ENCODE results near the gene GM2A.
A peak's percentile ranks its signal among the peaks of the same experiment; 100 is the strongest.
"Not testable (repeated sequence)": the region's sequence is repeated elsewhere in the genome, so short reads cannot be mapped to it uniquely, and the experiment has no call there.

GM2A gene

DNA sequence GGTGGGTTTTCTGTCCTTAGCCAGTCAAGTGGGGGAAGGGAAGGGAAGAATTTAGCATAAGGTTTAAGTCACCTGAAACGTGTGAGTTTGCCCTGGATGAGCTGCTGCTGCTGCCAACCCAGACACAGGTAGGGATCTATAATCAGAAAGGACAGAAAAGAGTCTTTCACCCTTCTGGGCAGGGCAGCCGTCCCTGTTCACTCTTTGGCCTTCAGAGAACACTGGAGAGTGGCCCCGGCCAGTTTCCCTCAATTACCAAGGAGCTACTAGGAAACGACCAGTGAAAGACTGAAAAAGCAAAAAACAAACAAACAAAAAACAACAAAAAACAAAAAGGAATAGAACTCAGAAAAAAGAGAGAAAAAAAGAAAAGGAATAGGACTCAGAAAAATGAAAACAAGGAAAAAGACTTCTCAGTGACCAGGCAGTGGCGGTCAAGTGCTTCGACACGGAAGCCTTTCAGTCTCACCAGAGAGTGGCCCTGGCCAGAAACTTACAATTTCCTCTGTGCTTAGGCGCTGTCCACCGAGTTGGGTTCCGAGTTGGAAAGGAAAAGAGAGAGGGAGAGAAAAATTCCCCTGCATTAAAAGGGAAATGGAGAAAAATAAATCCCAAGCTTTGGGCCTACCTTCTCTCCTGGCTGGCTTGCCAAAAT is 2.5 kb upstream of the GM2A start:
- no peak overlapping the region for H3K4me3 ChIP-seq (ENCODE audit: low read length)
- no peak for DNase-seq (ENCODE audit: low read depth)
- TF ChIP-seq, protein P1, sequence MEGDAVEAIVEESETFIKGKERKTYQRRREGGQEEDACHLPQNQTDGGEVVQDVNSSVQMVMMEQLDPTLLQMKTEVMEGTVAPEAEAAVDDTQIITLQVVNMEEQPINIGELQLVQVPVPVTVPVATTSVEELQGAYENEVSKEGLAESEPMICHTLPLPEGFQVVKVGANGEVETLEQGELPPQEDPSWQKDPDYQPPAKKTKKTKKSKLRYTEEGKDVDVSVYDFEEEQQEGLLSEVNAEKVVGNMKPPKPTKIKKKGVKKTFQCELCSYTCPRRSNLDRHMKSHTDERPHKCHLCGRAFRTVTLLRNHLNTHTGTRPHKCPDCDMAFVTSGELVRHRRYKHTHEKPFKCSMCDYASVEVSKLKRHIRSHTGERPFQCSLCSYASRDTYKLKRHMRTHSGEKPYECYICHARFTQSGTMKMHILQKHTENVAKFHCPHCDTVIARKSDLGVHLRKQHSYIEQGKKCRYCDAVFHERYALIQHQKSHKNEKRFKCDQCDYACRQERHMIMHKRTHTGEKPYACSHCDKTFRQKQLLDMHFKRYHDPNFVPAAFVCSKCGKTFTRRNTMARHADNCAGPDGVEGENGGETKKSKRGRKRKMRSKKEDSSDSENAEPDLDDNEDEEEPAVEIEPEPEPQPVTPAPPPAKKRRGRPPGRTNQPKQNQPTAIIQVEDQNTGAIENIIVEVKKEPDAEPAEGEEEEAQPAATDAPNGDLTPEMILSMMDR (conservative IDR thresholded peaks at IDR 0.05; ENCODE audit: low read length): no peak

DNA sequence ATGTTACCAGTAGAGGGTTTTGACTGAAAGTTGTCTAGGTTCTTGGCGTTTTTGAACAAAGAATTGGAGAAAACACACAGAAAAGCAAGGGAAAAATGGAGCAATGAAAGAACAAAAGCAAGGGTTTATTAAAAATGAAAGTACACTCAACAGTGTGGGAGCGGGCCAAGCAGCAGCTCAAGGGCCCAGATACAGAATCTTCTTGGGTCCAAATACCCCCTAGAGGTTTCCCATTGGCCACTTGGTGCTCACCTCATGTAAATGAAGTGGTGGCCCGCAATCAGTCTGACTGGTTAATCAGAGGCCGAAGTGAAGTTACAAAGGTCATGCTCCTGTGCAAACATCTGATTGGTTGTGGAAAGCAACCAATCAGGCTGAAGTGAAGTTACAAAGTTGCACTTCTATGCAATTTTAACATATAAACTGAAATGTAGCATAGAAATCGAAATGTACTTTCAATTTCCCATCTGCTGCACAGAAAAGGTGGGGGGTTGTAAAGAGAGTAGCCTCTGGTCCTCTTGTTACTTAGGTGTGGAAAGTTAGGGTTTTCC is 1.9 kb upstream of the GM2A start:
- no peak for DNase-seq (ENCODE audit: low read depth)
- TF ChIP-seq, protein P1 (conservative IDR thresholded peaks at IDR 0.05; ENCODE audit: low read length): no peak
- no peak overlapping the region for H3K4me3 ChIP-seq (ENCODE audit: low read length)

DNA sequence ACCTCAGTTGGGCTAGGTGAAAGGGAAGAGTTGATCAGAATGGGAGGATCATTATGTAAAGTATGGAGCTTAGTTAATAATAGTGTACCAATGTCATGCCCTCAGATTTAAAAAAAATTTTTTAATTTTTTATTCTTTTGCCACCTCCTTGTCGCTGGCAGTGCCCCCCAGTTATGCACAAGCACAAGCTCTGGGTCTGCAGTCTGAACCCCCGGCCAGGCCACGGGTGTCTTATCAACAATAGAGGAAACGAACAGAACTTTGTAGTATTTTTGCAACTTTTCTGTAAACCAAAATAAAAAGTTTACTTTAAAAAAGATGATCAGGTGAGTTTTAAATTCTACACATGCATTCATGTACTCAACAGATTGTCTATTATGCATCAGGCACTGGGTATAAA is 1.4 kb upstream of the GM2A start:
- TF ChIP-seq, protein P1 (conservative IDR thresholded peaks at IDR 0.05; ENCODE audit: low read length): no peak
- no peak for DNase-seq (ENCODE audit: low read depth)
- no peak overlapping the region for H3K4me3 ChIP-seq (ENCODE audit: low read length)

DNA sequence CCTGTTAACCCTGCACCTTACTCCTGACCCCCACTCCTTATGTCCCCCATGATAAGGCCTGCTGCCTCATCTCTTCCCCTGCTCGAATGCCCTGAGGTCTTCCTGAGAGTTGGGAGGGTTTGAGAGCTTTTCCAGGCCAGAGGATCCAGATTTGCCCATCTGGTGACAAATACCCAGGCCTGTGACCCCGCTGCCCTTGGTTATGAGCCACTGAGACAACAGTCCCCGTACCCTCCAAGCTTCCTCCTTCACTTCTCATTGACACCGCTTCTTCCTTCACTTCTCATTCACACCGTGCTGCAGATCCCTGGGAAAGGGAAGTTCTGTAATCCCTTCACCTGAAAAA is 593 bp downstream of the GM2A start:
- no peak for DNase-seq (ENCODE audit: low read depth)
- H3K4me3 ChIP-seq (ENCODE audit: low read length): peak overlapping the region; percentile 87
- TF ChIP-seq, protein P1 (conservative IDR thresholded peaks at IDR 0.05; ENCODE audit: low read length): no peak

DNA sequence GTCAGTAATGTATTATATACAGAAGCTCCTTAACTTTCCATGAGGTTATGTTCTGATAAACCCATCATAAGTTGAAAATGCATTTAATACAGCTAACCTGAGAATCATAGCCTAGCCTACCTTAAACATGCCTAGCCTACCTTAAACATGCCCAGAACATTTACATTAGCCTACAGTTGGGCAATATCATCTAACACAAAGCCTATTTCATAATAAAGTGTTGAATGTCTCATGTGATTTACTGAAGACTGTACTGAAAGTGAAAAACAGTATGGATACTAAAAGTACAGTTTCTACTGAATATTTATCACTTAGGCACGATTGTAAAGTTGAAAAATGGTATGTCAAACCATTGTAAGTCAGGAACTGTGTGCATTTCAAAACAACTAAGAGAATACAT is 1.6 kb downstream of the GM2A start:
- no peak overlapping the region for H3K4me3 ChIP-seq (ENCODE audit: low read length)
- no peak for DNase-seq (ENCODE audit: low read depth)
- TF ChIP-seq, protein P1 (conservative IDR thresholded peaks at IDR 0.05; ENCODE audit: low read length): no peak

DNA sequence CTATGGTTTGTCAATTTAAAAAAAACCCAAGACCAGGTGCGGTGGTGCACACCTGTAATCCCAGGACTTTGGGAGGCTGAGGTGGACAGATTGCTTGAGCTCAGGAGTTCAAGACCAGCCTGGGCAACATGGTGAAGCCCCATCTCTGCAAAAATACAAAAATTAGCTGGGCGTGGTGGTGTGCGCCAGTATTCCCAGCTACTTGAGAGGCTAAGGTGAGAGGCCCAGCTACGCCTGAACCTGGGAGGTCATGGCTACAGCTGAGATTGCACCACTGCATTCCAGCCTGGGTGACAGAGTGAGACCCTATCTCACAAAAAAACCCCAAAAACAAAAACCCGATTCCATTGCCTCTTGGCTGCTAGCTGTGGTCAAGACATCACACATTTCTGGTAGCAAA is 2.0 kb downstream of the GM2A start:
- H3K4me3 ChIP-seq (ENCODE audit: low read length); DNase-seq (ENCODE audit: low read depth): not testable (repeated sequence)

DNA sequence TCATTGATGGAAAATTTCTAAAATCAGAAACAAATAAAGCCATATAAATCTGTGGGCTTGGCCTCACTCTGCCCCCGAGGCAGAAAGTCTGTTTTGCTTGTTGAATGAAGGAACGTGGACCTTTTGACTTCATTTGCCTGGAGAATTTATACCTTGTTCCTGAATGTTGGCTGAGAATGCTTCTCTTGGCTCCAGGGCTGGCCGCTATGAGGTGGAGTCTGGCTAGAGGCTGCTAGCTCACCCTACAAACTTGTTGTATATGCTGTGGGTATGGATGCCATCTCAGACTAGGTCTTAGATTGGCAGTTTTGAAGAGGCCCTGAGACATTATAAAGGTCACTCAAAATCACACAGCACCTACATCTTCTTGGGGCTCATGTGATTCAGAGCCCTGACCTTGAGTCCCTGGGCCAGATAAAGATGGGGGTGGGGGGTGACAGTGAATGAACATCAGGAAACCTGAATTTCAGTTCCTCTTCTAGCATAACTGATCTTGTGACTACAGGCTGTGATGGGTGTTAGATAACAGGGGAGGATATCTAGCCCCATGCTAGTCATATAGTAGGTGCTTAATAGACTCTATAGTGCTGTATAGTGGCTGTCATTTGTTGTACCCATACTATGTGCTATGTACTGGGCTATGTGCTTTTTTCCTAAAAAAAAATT is 2.8 kb downstream of the GM2A start:
- no peak overlapping the region for H3K4me3 ChIP-seq (ENCODE audit: low read length)
- no peak for DNase-seq (ENCODE audit: low read depth)
- TF ChIP-seq, protein P1 (conservative IDR thresholded peaks at IDR 0.05; ENCODE audit: low read length): no peak

Data from AG10803 (cell line).